ENCODE data around the gene GLYATL2.

Gene GLYATL2

GRCh38 chr11:58844361-58845005, at the start of gene GLYATL2:
GLYATL2 (minus strand) TSS chr11:58844704; CDS start chr11:58839612, 5,092 bp downstream.
- no peak for DNase-seq

GRCh38 chr11:58893899-58894298, 49.4 kb upstream of the GLYATL2 start:
- DNase-seq, result no peak

GRCh38 chr11:58888579-58888978, 44.1 kb upstream of the GLYATL2 start:
- DNase-seq, result no peak

GRCh38 chr11:58887452-58887851, 42.9 kb upstream of the GLYATL2 start:
- DNase-seq, result no peak

- DNase-seq, result no peak
Measured at GRCh38 chr11:58880625-58881024, 36.1 kb upstream of the GLYATL2 start.

GRCh38 chr11:58880166-58880565, 35.7 kb upstream of the GLYATL2 start:
- no peak for DNase-seq

GRCh38 chr11:58867556-58867955, 23.1 kb upstream of the GLYATL2 start:
- no peak for DNase-seq

GRCh38 chr11:58866788-58867187, 22.3 kb upstream of the GLYATL2 start:
- DNase-seq, result no peak

GRCh38 chr11:58864335-58864734, 19.8 kb upstream of the GLYATL2 start:
- DNase-seq, result no peak

GRCh38 chr11:58863697-58864096, 19.2 kb upstream of the GLYATL2 start:
- DNase-seq, result no peak

- DNase-seq, result no peak
Measured at GRCh38 chr11:58861533-58861932, 17.0 kb upstream of the GLYATL2 start.

GRCh38 chr11:58856806-58857205, 12.3 kb upstream of the GLYATL2 start:
- no peak for DNase-seq

- no peak for DNase-seq
Measured at GRCh38 chr11:58845386-58845785, 882 bp upstream of the GLYATL2 start.

- DNase-seq, result no peak
Measured at GRCh38 chr11:58837707-58838388, 6.7 kb downstream of the GLYATL2 start.

- no peak for DNase-seq
Measured at GRCh38 chr11:58832056-58832645, 12.4 kb downstream of the GLYATL2 start.

- DNase-seq, result no peak
Measured at GRCh38 chr11:58830673-58831301, 13.7 kb downstream of the GLYATL2 start.

GRCh38 chr11:58829786-58830185, 14.7 kb downstream of the GLYATL2 start:
- no peak for DNase-seq

GRCh38 chr11:58813693-58814092, 30.8 kb downstream of the GLYATL2 start:
- no peak for DNase-seq

GRCh38 chr11:58811499-58811898, 33.0 kb downstream of the GLYATL2 start:
- DNase-seq, result no peak

- no peak for DNase-seq
Measured at GRCh38 chr11:58807343-58807742, 37.2 kb downstream of the GLYATL2 start.

GRCh38 chr11:58805065-58805464, 39.4 kb downstream of the GLYATL2 start:
- DNase-seq, result no peak

GRCh38 chr11:58801974-58802545, 42.4 kb downstream of the GLYATL2 start:
- no peak for DNase-seq

GRCh38 chr11:58801302-58801701, 43.2 kb downstream of the GLYATL2 start:
- no peak for DNase-seq

Measured in CD4-positive, alpha-beta T cell treated with Interleukin-15 for 1 hour (primary cell).